Large intestine (tissue), 3 donors: Measurements from ENCODE around the gene CDK5RAP1. TPM values are rescaled to one million over a fixed set of nuclear protein-coding genes. Genes with fewer than 3 reads are reported as not detected.
A peak's percentile ranks its signal among the peaks of the same experiment; 100 is the strongest.
"Not testable (repeated sequence)": the region's sequence is repeated elsewhere in the genome, so short reads cannot be mapped to it uniquely, and the experiment has no call there.

Source experiments
- DNase-seq, 2 donors: peaks; one replicate each; pipeline versions ENCODE4 v3.0.0 to v3.0.0-alpha.2; 2013
- H3K27ac ChIP-seq: one replicate; pipeline ENCODE4 v1.5.1; 2013; ENCODE audit warnings: low read length
- H3K27me3 ChIP-seq: 2 replicates; pipeline ENCODE4 v1.6.1; 2013; ENCODE audit warnings: low read length; ENCODE audit not compliant: control insufficient read depth, insufficient read depth
- H3K36me3 ChIP-seq: 2 replicates; pipeline ENCODE4 v1.6.1; 2013; ENCODE audit warnings: low read length; ENCODE audit not compliant: control insufficient read depth, insufficient read depth
- H3K4me1 ChIP-seq: one replicate; pipeline ENCODE4 v1.6.1; 2013; ENCODE audit warnings: low read length; ENCODE audit not compliant: control insufficient read depth, insufficient read depth
- H3K4me3 ChIP-seq: one replicate; pipeline ENCODE4 v1.5.1; 2013; ENCODE audit warnings: low read length
- H3K9me3 ChIP-seq: one replicate; pipeline ENCODE4 v1.6.1; 2013; ENCODE audit warnings: mild to moderate bottlenecking, low read depth, low read length, moderate library complexity; ENCODE audit not compliant: control insufficient read depth
- whole genome bisulfite sequencing: methylation state at CpG from one replicate; pipeline ENCODE4 v1.1.5; 2013; ENCODE audit warnings: low lambda C conversion rate; ENCODE audit not compliant: insufficient coverage; 5-methylcytosine and 5-hydroxymethylcytosine counted together
- polyA plus RNA-seq: library from polyadenylated mRNA; unstranded; fragments of 120-200 nt; gene quantifications from one replicate; pipeline ENCODE4 v1.2.1, GENCODE V29; 2013

CDK5RAP1 gene
- polyA plus RNA-seq, 1 donor: 32.5 TPM

DNA sequence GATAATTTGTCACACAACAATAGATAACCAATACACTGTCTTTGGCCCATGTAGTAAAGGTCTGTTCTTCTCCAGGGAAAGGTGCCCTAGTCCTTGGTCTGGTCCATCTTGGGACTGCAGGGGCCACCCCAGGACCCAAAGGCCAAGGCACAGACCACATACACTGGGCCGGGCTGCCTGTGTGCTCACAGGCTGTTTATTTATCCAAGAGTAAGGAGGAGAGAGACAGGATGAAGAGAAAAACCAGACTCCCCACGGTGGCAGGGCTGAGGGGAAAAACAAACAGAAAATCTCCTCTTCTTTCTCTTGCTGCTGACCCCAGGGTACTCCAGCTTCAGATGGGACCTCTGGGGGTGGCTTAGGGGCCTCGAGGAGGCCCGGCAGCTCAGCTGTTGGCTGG, 6.5 kb upstream of the CDK5RAP1 start:
- Histone ChIP-seq H3K27me3 (no peaks in the 10 kb centered on the region), H3K4me1 (no peaks in the 10 kb centered on the region), H3K9me3 (no peaks in the 10 kb centered on the region), H3K4me3 (no peak overlapping the region), H3K36me3 (peaks cover 46% of the 10 kb centered on the region), H3K27ac (no peak overlapping the region)
- no CpG with 5 or more reads among the region's 4 CpGs for WGBS
- DNase-seq: no peak

DNA sequence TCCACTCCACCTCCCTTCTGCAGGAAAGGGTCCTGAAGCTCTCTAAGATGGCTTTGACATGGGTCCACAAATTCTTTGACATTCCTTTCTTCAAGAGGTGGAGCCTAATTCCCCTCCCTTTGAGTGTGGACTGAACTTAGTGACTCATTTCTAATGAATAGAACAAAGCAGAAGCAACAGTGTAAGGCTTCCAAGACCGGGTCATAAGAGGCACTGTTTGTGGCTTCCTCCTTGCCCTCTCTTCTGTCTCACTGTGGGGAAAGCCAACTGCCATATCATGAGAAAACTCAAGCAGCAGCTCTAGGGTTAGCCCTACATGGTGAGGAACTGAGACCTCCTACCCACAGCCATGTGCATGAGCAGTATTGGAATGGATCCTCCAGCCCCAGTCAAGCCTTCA, 5.9 kb upstream of the CDK5RAP1 start:
- WGBS: no CpG with 5 or more reads among the region's 1 CpG
- H3K27me3 ChIP-seq: no peaks in the 10 kb centered on the region
- H3K4me1 ChIP-seq: peaks cover under 1% of the 10 kb centered on the region
- no peak overlapping the region for H3K27ac ChIP-seq
- peaks cover 41% of the 10 kb centered on the region for H3K36me3 ChIP-seq
- no peak overlapping the region for H3K4me3 ChIP-seq
- H3K9me3 ChIP-seq: no peaks in the 10 kb centered on the region
- DNase-seq: no peak

GRCh38 chr20:33404281-33404680, 3.0 kb upstream of the CDK5RAP1 start:
- no peak overlapping the region for H3K27ac ChIP-seq
- H3K27me3 ChIP-seq: no peaks in the 10 kb centered on the region
- DNase-seq: no peak
- peaks cover 10% of the 10 kb centered on the region for H3K4me1 ChIP-seq
- H3K36me3 ChIP-seq: peaks cover 21% of the 10 kb centered on the region
- no CpG with 5 or more reads among the region's 2 CpGs for WGBS
- no peaks in the 10 kb centered on the region for H3K9me3 ChIP-seq
- H3K4me3 ChIP-seq: no peak overlapping the region

GRCh38 chr20:33401921-33402369, 626 bp upstream of the CDK5RAP1 start:
- Histone ChIP-seq H3K27ac (no peak overlapping the region), H3K27me3 (no peaks in the 10 kb centered on the region), H3K36me3 (peaks cover 4% of the 10 kb centered on the region), H3K4me3 (peak overlapping the region; percentile 82), H3K4me1 (peaks cover 10% of the 10 kb centered on the region), H3K9me3 (no peaks in the 10 kb centered on the region)
- no CpG with 5 or more reads among the region's 8 CpGs for WGBS
- no peak for DNase-seq

DNA sequence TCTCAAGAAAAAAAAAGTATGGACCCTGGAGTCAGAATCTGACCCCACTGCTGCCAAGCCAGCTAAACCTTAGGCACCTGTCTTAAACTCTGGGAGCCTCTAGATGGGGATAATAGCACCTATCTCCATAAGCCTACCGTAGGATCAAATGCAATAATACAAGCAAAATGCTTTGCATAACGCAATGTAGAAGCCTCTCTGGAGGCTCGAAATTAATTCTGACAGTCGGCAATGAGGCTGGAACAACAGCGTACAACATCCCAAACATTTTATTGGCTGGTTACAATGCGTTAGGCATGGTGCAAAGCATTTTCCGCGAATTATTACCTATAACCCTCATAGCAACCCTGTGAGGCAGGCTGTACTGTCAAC, 521 bp downstream of the CDK5RAP1 start:
- WGBS: no CpG with 5 or more reads among the region's 8 CpGs

DNA sequence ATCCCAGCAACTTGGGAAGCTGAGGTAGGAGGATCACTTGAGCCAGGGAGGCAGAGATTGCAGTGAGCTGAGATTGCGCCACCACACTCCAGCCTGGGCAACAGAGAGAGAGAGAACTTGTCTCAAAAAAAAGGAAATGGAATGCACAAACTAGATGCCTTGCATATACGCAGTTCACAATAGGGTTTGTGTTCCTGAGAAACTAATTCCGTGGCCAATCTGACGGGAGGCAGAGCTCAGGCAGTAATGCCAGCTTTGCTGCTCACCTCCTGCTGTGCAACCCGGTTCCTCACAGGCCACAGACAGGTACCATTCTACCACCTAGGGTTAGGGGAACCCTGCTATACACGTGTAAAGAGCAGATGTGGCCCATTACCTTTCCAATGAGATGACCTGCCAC, 1.4 kb downstream of the CDK5RAP1 start:
- peaks cover 13% of the 10 kb centered on the region for H3K36me3 ChIP-seq
- peaks cover 10% of the 10 kb centered on the region for H3K4me1 ChIP-seq
- H3K27ac ChIP-seq: no peak overlapping the region
- no peak for DNase-seq
- H3K9me3 ChIP-seq: no peaks in the 10 kb centered on the region
- no peak overlapping the region for H3K4me3 ChIP-seq
- H3K27me3 ChIP-seq: no peaks in the 10 kb centered on the region
- no CpG with 5 or more reads among the region's 6 CpGs for WGBS

More for the DNA sequence above, 521 bp downstream of the CDK5RAP1 start:
- Histone ChIP-seq H3K36me3 (peaks cover 8% of the 10 kb centered on the region), H3K27me3 (no peaks in the 10 kb centered on the region), H3K4me3 (peak overlapping the region; percentile 82), H3K4me1 (peaks cover 10% of the 10 kb centered on the region), H3K27ac (no peak overlapping the region), H3K9me3 (no peaks in the 10 kb centered on the region)
- DNase-seq: no peak

- no peak overlapping the region for H3K27ac ChIP-seq
- no peaks in the 10 kb centered on the region for H3K9me3 ChIP-seq
- no peak for DNase-seq
- no peaks in the 10 kb centered on the region for H3K27me3 ChIP-seq
- H3K36me3 ChIP-seq: peaks cover 44% of the 10 kb centered on the region
- no peaks in the 10 kb centered on the region for H3K4me1 ChIP-seq
- 100% methylated on average over 1 of the region's 4 CpGs for WGBS
- H3K4me3 ChIP-seq: no peak overlapping the region
These were observed 6.6 kb downstream of the CDK5RAP1 start for GRCh38 chr20:33394718-33395117.

GRCh38 chr20:33393609-33394008, 7.7 kb downstream of the CDK5RAP1 start:
- no CpG with 5 or more reads among the region's 4 CpGs for WGBS
- Histone ChIP-seq H3K36me3 (peaks cover 44% of the 10 kb centered on the region), H3K4me3 (no peak overlapping the region), H3K4me1 (no peaks in the 10 kb centered on the region), H3K9me3 (no peaks in the 10 kb centered on the region), H3K27ac (no peak overlapping the region), H3K27me3 (no peaks in the 10 kb centered on the region)
- no peak for DNase-seq

DNA sequence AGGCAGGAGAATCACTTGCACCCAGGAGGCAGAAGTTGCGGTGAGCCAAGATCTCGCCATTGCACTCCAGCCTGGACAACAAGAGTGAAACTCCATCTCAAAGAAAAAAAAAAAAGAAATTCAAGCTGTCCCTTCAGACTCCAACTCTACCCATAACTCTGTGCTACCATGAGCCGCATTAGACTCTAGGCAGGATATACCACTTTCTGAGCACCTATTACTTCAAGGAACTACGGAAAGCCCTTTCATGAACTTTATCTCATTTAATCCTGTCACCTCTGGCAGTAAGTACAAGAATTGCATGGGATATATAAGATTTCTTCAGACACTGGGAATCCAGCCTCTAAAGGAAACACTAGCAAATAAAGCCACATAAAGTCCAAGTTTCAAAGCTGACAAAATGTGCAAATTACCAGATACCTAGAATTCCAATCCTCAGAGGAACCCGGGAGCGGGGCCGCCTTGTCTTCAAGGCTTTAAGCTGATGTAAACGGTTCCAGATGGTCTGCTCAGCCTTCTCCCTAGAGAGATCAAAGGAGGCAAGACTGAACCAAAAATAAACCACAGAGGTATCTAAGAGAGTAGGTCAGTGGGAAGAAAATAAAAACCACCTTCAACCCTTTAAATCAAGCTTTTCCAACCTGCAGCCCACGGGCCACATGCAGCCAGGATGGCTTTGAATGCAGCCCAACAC, 9.4 kb downstream of the CDK5RAP1 start:
- Histone ChIP-seq H3K9me3 (no peaks in the 10 kb centered on the region), H3K27me3 (no peaks in the 10 kb centered on the region), H3K27ac (no peak overlapping the region), H3K4me3 (no peak overlapping the region), H3K36me3 (peaks cover 50% of the 10 kb centered on the region), H3K4me1 (no peaks in the 10 kb centered on the region)
- WGBS: 100% methylated on average over 1 of the region's 9 CpGs
- no peak for DNase-seq

DNA sequence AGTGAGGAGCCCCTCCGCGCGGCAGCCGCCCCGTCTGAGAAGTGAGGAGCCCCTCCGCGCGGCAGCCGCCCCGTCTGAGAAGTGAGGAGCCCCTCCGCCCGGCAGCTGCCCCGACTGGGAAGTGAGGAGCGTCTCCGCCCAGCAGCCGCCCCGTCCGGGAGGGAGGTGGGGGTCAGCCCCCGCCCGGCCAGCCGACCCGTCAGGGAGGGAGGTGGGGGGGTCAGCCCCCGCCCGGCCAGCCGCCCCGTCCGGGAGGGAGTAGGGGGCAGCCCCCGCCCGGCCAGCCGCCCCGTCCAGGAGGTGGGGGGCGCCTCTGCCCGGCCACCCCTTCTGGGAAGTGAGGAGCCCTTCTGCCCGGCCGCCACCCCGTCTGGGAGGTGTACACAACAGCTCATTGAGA, 12.0 kb downstream of the CDK5RAP1 start:
- H3K4me3 ChIP-seq, DNase-seq, H3K27ac ChIP-seq, H3K4me1 ChIP-seq, H3K9me3 ChIP-seq, H3K27me3 ChIP-seq: not testable (repeated sequence)
- H3K36me3 ChIP-seq: peaks cover 57% of the 10 kb centered on the region
- no CpG with 5 or more reads among the region's 36 CpGs for WGBS

DNA sequence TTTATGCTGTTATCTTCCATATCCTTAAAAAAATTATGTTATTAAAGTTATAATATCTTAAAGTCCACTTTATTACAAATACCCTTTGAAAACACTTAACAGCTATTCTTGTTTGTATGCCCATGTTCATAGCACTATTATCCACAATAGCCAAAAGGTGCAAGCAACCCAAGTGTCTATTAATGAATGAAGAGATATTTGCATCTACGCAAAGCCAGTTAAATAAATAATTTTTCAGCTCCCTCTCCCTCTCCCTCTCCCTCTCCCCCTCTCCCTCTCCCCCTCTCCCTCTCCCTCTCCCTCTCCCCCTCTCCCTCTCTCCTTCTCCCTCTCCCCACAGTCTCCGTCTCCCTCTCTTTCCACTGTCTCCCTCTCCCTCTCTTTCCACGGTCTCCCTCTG, 13.1 kb downstream of the CDK5RAP1 start:
- no CpG with 5 or more reads among the region's 3 CpGs for WGBS
- Histone ChIP-seq H3K9me3 (no peaks in the 10 kb centered on the region), H3K36me3 (peaks cover 54% of the 10 kb centered on the region), H3K27ac (no peak overlapping the region), H3K4me3 (no peak overlapping the region), H3K27me3 (no peaks in the 10 kb centered on the region), H3K4me1 (no peaks in the 10 kb centered on the region)
- no peak for DNase-seq
